ENCODE measurements around the gene AOPEP. TPM values are rescaled to one million over a fixed set of nuclear protein-coding genes. Genes with fewer than 3 reads are reported as not detected.

AOPEP gene
- total and polyA plus RNA-seq, 2 donors (not counting 3 experiments of a cell fraction or from before 2014, with no cell fraction given) = 20.2 to 41.6 TPM

- no peak overlapping the region for H3K4me2 ChIP-seq (ENCODE audit: insufficient read depth, low read length)
- intact Hi-C loops (cut with micrococcal nuclease) (no loop called here), dilution Hi-C loops (cut with MboI; ENCODE audit: extremely low pct_ligation_motif_present, low sequenced_read_pairs) (no loop called here)
- no peaks in the 10 kb centered on the region for H3K27me3 ChIP-seq (ENCODE audit: control insufficient read depth in 2 of 2, insufficient read depth in 2 of 2, low read length in 2 of 2)
- FAIRE-seq (no peak), DNase-seq (ENCODE audit: low read depth, low spot score) (no peak)
- POLR2A ChIA-PET = no interaction called here
- H3K4me1 ChIP-seq (ENCODE audit: control insufficient read depth, extremely low read depth, insufficient read depth, low read length) = peaks cover 14% of the 10 kb centered on the region
- no TSS peak for BruUV-seq (replicated peaks)
- no peaks in the 10 kb centered on the region for H3K9me3 ChIP-seq (replicated peaks; ENCODE audit: control insufficient read depth, insufficient read depth, low read length)
- no peak overlapping the region for H3K27ac ChIP-seq (ENCODE audit: insufficient read depth, low read depth, low read length)
- no peak overlapping the region for H3K4me3 ChIP-seq (replicated peaks in 1 of 3; ENCODE audit: insufficient read depth in 1 of 3, low read depth in 1 of 3, low read length in 3 of 3)
- CTCF ChIA-PET = interaction anchor here (0.7 to 1.2 kb wide), 4 partner anchors 9 to 93 kb away, joined by 3 read pairs; no protein-coding TSS in a partner anchor
- H2AFZ ChIP-seq (ENCODE audit: low read depth, low read length) = no peak overlapping the region
- H3K9me1 ChIP-seq (replicated peaks; ENCODE audit: control insufficient read depth, extremely low read depth, insufficient read depth, low read length) = no peaks in the 10 kb centered on the region
- no peaks in the 10 kb centered on the region for H3K79me2 ChIP-seq (ENCODE audit: control insufficient read depth, insufficient read depth, low read length)
- no peaks in the 10 kb centered on the region for H4K20me1 ChIP-seq (replicated peaks; ENCODE audit: control insufficient read depth, extremely low read depth, insufficient read depth, low read length)
- H3K36me3 ChIP-seq (ENCODE audit: control insufficient read depth in 2 of 2, extremely low read depth in 1 of 2, insufficient read depth in 2 of 2, low read length in 2 of 2) = no peaks in the 10 kb centered on the region
- no peak for TF ChIP-seq CTCF (IDR thresholded peaks at IDR 0.05; ENCODE audit: extremely low read depth in 1 of 2, insufficient read depth in 1 of 2, low read depth in 1 of 2, low read length in 2 of 2)
- no peak overlapping the region for H3K9ac ChIP-seq (replicated peaks; ENCODE audit: extremely low read depth, insufficient read depth, low read length)
Measured at GRCh38 chr9:94824411-94824810, 97.9 kb downstream of the AOPEP start.

GRCh38 chr9:94824913-94825610 lies 98.6 kb downstream of the AOPEP start:
- no peak overlapping the region for H3K9ac ChIP-seq (replicated peaks; ENCODE audit: extremely low read depth, insufficient read depth, low read length)
- ChIA-PET POLR2A (no interaction called here), CTCF (interaction anchor here (0.8 to 1.4 kb wide), 5 partner anchors 8 to 31 kb away, joined by 3 to 4 read pairs (median 4); no protein-coding TSS in a partner anchor)
- H3K4me2 ChIP-seq (ENCODE audit: insufficient read depth, low read length) = no peak overlapping the region
- peaks cover 14% of the 10 kb centered on the region for H3K4me1 ChIP-seq (ENCODE audit: control insufficient read depth, extremely low read depth, insufficient read depth, low read length)
- no peaks in the 10 kb centered on the region for H3K27me3 ChIP-seq (ENCODE audit: control insufficient read depth in 2 of 2, insufficient read depth in 2 of 2, low read length in 2 of 2)
- no TSS peak for BruUV-seq (replicated peaks)
- no peaks in the 10 kb centered on the region for H3K9me1 ChIP-seq (replicated peaks; ENCODE audit: control insufficient read depth, extremely low read depth, insufficient read depth, low read length)
- H3K9me3 ChIP-seq (replicated peaks; ENCODE audit: control insufficient read depth, insufficient read depth, low read length) = no peaks in the 10 kb centered on the region
- dilution Hi-C loops (cut with MboI; ENCODE audit: extremely low pct_ligation_motif_present, low sequenced_read_pairs) = no loop called here
- DNase-seq (ENCODE audit: low read depth, low spot score) (no peak), FAIRE-seq (no peak)
- intact Hi-C loops (cut with micrococcal nuclease) = no loop called here
- H2AFZ ChIP-seq (ENCODE audit: low read depth, low read length) = no peak overlapping the region
- no peaks in the 10 kb centered on the region for H4K20me1 ChIP-seq (replicated peaks; ENCODE audit: control insufficient read depth, extremely low read depth, insufficient read depth, low read length)
- no peaks in the 10 kb centered on the region for H3K79me2 ChIP-seq (ENCODE audit: control insufficient read depth, insufficient read depth, low read length)
- no peaks in the 10 kb centered on the region for H3K36me3 ChIP-seq (ENCODE audit: control insufficient read depth in 2 of 2, extremely low read depth in 1 of 2, insufficient read depth in 2 of 2, low read length in 2 of 2)
- TF ChIP-seq EZH2 (IDR thresholded peaks at IDR 0.05; ENCODE audit: borderline replicate concordance, low read depth, low read length, severe bottlenecking) (no peak), POLR2AphosphoS5 (IDR thresholded peaks at IDR 0.05; ENCODE audit: insufficient read depth, low read depth, low read length) (no peak), JUN (IDR thresholded peaks at IDR 0.05; ENCODE audit: borderline replicate concordance, insufficient read depth, insufficient read length, low read depth) (no peak), CTCF (IDR thresholded peaks at IDR 0.05; ENCODE audit: extremely low read depth in 1 of 2, insufficient read depth in 1 of 2, low read depth in 1 of 2, low read length in 2 of 2) (no peak), MAX (IDR thresholded peaks at IDR 0.05; ENCODE audit: insufficient read depth, insufficient read length) (no peak), FOS (IDR thresholded peaks at IDR 0.05; ENCODE audit: borderline replicate concordance, insufficient read depth, low read length) (no peak), POLR2A (IDR thresholded peaks at IDR 0.05; ENCODE audit: low read depth, low read length) (no peak), GATA2 (IDR thresholded peaks at IDR 0.05; ENCODE audit: insufficient read depth, insufficient read length, low read depth, low read length) (no peak), MYC (IDR thresholded peaks at IDR 0.05; ENCODE audit: low read depth, low read length) (no peak)
- H3K4me3 ChIP-seq (replicated peaks in 1 of 3; ENCODE audit: insufficient read depth in 1 of 3, low read depth in 1 of 3, low read length in 3 of 3) = no peak overlapping the region
- no peak overlapping the region for H3K27ac ChIP-seq (ENCODE audit: insufficient read depth, low read depth, low read length)

Data from endothelial cell of umbilical vein (primary cell).